GM23338 (cell line): ENCODE measurements around the gene CREB1. TPM values are rescaled to one million over a fixed set of nuclear protein-coding genes. Genes with fewer than 3 reads are reported as not detected.

Source experiments
- ATAC-seq: fragments of 200-7000 bp; cut with Tn5 transposase; 3 replicates; pipeline ENCODE4 v1.9.1; 2020
- DNase-seq: peaks from one replicate; pipeline ENCODE4 v3.0.0-alpha.2; 2015; ENCODE audit warnings: low spot score
- H2AFZ ChIP-seq: fragments of 200-600 bp; sonication (generic); 2 replicates; pipeline ENCODE4 v1.8.0; 2016; ENCODE audit warnings: antibody characterized with exemption, mild to moderate bottlenecking, moderate library complexity
- H3F3A ChIP-seq: fragments of 200-600 bp; sonication (generic); replicated peaks from 2 replicates; pipeline ENCODE4 v1.8.0; 2017; ENCODE audit warnings: antibody characterized with exemption, mixed run types, low read depth
- H3K27ac ChIP-seq: fragments of 200-600 bp; sonication (generic); 2 replicates; pipeline ENCODE4 v1.6.1; 2016; ENCODE audit warnings: low read depth
- H3K27me3 ChIP-seq: fragments of 200-600 bp; sonication (generic); 2 replicates; pipeline ENCODE4 v1.8.0; 2016; ENCODE audit warnings: mild to moderate bottlenecking, mixed run types, moderate library complexity; ENCODE audit not compliant: insufficient read depth
- H3K36me3 ChIP-seq: fragments of 200-600 bp; sonication (generic); 2 replicates; pipeline ENCODE4 v1.8.0; 2016; ENCODE audit warnings: mild to moderate bottlenecking; ENCODE audit not compliant: insufficient read depth
- H3K4me1 ChIP-seq: fragments of 200-600 bp; sonication (generic); 2 replicates; pipeline ENCODE4 v1.8.0; 2016; ENCODE audit warnings: mild to moderate bottlenecking, moderate library complexity; ENCODE audit not compliant: insufficient read depth
- H3K4me2 ChIP-seq: fragments of 200-600 bp; sonication (generic); 2 replicates; pipeline ENCODE4 v1.7.1; 2017; ENCODE audit warnings: mixed run types
- H3K4me3 ChIP-seq: fragments of 200-600 bp; sonication (generic); 2 replicates; pipeline ENCODE4 v1.6.1; 2016; ENCODE audit warnings: mixed run types
- H3K79me2 ChIP-seq: fragments of 200-600 bp; sonication (generic); replicated peaks from 2 replicates; pipeline ENCODE4 v1.8.0; 2017; ENCODE audit warnings: mild to moderate bottlenecking; ENCODE audit not compliant: insufficient read depth
- H3K9me2 ChIP-seq: fragments of 200-600 bp; sonication (generic); 2 replicates; pipeline ENCODE4 v1.8.0; 2017; ENCODE audit not compliant: insufficient read depth
- H4K20me1 ChIP-seq: fragments of 200-600 bp; sonication (generic); replicated peaks from 2 replicates; pipeline ENCODE4 v1.8.0; 2017; ENCODE audit warnings: mild to moderate bottlenecking; ENCODE audit not compliant: insufficient read depth
- H3K27ac Mint-ChIP-seq: 2 replicates; pipeline ENCODE4 v1.8.0; 2020; ENCODE audit warnings: inconsistent platforms, mild to moderate bottlenecking, moderate library complexity, mixed read lengths
- H3K27me3 Mint-ChIP-seq: 3 replicates; pipeline ENCODE4 v1.8.0; 2022; ENCODE audit warnings: low read depth, mild to moderate bottlenecking, moderate library complexity, mixed read lengths, inconsistent platforms; ENCODE audit not compliant: insufficient read depth, poor library complexity
- H3K36me3 Mint-ChIP-seq: 3 replicates; pipeline ENCODE4 v1.8.0; 2021; ENCODE audit warnings: low read depth, mild to moderate bottlenecking, inconsistent platforms, moderate library complexity, mixed read lengths
- H3K4me1 Mint-ChIP-seq: 3 replicates; pipeline ENCODE4 v1.8.0; 2020; ENCODE audit warnings: mild to moderate bottlenecking, inconsistent platforms, mixed read lengths
- H3K4me3 Mint-ChIP-seq: 3 replicates; pipeline ENCODE4 v1.8.0; 2021; ENCODE audit warnings: moderate library complexity, mild to moderate bottlenecking, inconsistent platforms, mixed read lengths
- H3K9me3 Mint-ChIP-seq: 3 replicates; pipeline ENCODE4 v1.8.0; 2020; ENCODE audit warnings: moderate library complexity, mild to moderate bottlenecking, inconsistent platforms, mixed read lengths
- CREB1 ChIP-seq: fragments of 250-450 bp; sonication (Bioruptor Pico); IDR thresholded peaks from 2 replicates; pipeline ENCODE4 v1.5.0; 2020; ENCODE audit warnings: low read depth, mild to moderate bottlenecking, moderate library complexity
- NANOG ChIP-seq: IDR thresholded peaks from 2 replicates; pipeline ENCODE4 v1.6.1; 2016; ENCODE audit warnings: antibody characterized with exemption, borderline replicate concordance
- ZNF114 ChIP-seq: fragments of 250-450 bp; sonication (Bioruptor Pico); IDR thresholded peaks from 2 replicates; pipeline ENCODE4 v1.5.0; 2020; ENCODE audit warnings: mild to moderate bottlenecking, moderate library complexity
- ZNF331 ChIP-seq: fragments of 250-450 bp; sonication (Bioruptor Pico); IDR thresholded peaks from 2 replicates; pipeline ENCODE4 v1.5.0; 2020; ENCODE audit warnings: low read depth, mild to moderate bottlenecking, moderate library complexity
- polyA plus RNA-seq: library from polyadenylated mRNA; unstranded; fragments of >200 nt; fragmentation: Nextera tagmentation; extraction: Ambion mirVana; gene quantifications from 2 replicates; pipeline ENCODE4 v1.2.1, GENCODE V29; 2016
- total RNA-seq: library from RNA; depleted of rRNA; stranded (reverse); fragments of >200 nt; shearing (Covaris generic); gene quantifications from 2 replicates; pipeline ENCODE4 v1.2.3, GENCODE V29; 2014
- TF ChIP-seq, protein P1 (sequence below): fragments of 250-450 bp; sonication (Bioruptor Pico); IDR thresholded peaks from 2 replicates; pipeline ENCODE4 v1.5.0; 2020; ENCODE audit warnings: mild to moderate bottlenecking, moderate library complexity
- TF ChIP-seq, protein P2 (sequence below), 2 experiments: fragments of 200-600 bp in 1 of 2; sonication (generic) in 1 of 2; conservative IDR thresholded peaks; 2 replicates each; pipeline versions ENCODE4 v1.5.1 to v1.6.1; 2016 to 2017; ENCODE audit warnings: antibody characterized with exemption in 2 of 2, low read depth in 2 of 2, mild to moderate bottlenecking in 2 of 2, moderate library complexity in 1 of 2

Gene CREB1
- total and polyA plus RNA-seq, 2 experiments from 2014 or later = 40.3 to 104 TPM

DNA sequence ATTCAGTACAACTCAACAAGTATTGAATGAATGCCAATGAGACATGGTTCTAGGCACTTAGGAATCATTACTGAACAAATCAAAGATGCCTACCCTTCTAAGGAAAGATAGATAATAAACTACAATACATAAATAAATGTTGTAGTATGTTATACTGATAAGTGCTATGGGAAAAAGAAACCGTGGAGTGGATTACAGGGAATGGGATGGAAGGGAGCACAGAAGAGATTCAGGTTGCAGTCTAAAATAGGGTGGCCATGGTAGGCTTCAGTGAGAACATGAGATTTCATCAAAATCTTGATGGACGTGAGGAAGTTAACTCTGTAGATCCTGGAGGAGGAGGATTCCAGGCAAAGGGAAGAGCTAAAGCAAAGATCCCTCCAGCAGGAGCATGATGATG lies 17.9 kb upstream of the CREB1 start (continued):
- TF ChIP-seq, protein P1, sequence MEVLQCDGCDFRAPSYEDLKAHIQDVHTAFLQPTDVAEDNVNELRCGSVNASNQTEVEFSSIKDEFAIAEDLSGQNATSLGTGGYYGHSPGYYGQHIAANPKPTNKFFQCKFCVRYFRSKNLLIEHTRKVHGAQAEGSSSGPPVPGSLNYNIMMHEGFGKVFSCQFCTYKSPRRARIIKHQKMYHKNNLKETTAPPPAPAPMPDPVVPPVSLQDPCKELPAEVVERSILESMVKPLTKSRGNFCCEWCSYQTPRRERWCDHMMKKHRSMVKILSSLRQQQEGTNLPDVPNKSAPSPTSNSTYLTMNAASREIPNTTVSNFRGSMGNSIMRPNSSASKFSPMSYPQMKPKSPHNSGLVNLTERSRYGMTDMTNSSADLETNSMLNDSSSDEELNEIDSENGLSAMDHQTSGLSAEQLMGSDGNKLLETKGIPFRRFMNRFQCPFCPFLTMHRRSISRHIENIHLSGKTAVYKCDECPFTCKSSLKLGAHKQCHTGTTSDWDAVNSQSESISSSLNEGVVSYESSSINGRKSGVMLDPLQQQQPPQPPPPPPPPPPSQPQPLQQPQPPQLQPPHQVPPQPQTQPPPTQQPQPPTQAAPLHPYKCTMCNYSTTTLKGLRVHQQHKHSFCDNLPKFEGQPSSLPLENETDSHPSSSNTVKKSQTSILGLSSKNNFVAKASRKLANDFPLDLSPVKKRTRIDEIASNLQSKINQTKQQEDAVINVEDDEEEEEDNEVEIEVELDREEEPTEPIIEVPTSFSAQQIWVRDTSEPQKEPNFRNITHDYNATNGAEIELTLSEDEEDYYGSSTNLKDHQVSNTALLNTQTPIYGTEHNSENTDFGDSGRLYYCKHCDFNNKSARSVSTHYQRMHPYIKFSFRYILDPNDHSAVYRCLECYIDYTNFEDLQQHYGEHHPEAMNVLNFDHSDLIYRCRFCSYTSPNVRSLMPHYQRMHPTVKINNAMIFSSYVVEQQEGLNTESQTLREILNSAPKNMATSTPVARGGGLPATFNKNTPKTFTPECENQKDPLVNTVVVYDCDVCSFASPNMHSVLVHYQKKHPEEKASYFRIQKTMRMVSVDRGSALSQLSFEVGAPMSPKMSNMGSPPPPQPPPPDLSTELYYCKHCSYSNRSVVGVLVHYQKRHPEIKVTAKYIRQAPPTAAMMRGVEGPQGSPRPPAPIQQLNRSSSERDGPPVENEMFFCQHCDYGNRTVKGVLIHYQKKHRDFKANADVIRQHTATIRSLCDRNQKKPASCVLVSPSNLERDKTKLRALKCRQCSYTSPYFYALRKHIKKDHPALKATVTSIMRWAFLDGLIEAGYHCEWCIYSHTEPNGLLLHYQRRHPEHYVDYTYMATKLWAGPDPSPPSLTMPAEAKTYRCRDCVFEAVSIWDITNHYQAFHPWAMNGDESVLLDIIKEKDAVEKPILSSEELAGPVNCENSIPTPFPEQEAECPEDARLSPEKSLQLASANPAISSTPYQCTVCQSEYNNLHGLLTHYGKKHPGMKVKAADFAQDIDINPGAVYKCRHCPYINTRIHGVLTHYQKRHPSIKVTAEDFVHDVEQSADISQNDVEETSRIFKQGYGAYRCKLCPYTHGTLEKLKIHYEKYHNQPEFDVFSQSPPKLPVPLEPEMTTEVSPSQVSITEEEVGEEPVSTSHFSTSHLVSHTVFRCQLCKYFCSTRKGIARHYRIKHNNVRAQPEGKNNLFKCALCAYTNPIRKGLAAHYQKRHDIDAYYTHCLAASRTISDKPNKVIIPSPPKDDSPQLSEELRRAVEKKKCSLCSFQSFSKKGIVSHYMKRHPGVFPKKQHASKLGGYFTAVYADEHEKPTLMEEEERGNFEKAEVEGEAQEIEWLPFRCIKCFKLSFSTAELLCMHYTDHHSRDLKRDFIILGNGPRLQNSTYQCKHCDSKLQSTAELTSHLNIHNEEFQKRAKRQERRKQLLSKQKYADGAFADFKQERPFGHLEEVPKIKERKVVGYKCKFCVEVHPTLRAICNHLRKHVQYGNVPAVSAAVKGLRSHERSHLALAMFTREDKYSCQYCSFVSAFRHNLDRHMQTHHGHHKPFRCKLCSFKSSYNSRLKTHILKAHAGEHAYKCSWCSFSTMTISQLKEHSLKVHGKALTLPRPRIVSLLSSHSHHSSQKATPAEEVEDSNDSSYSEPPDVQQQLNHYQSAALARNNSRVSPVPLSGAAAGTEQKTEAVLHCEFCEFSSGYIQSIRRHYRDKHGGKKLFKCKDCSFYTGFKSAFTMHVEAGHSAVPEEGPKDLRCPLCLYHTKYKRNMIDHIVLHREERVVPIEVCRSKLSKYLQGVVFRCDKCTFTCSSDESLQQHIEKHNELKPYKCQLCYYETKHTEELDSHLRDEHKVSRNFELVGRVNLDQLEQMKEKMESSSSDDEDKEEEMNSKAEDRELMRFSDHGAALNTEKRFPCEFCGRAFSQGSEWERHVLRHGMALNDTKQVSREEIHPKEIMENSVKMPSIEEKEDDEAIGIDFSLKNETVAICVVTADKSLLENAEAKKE = no peak
- TF ChIP-seq, protein P2, sequence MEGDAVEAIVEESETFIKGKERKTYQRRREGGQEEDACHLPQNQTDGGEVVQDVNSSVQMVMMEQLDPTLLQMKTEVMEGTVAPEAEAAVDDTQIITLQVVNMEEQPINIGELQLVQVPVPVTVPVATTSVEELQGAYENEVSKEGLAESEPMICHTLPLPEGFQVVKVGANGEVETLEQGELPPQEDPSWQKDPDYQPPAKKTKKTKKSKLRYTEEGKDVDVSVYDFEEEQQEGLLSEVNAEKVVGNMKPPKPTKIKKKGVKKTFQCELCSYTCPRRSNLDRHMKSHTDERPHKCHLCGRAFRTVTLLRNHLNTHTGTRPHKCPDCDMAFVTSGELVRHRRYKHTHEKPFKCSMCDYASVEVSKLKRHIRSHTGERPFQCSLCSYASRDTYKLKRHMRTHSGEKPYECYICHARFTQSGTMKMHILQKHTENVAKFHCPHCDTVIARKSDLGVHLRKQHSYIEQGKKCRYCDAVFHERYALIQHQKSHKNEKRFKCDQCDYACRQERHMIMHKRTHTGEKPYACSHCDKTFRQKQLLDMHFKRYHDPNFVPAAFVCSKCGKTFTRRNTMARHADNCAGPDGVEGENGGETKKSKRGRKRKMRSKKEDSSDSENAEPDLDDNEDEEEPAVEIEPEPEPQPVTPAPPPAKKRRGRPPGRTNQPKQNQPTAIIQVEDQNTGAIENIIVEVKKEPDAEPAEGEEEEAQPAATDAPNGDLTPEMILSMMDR (conservative IDR thresholded peaks at IDR 0.05; ENCODE audit: low read depth in 2 of 2) = no peak
- TF ChIP-seq NANOG (no peak), ZNF331 (no peak)

DNA sequence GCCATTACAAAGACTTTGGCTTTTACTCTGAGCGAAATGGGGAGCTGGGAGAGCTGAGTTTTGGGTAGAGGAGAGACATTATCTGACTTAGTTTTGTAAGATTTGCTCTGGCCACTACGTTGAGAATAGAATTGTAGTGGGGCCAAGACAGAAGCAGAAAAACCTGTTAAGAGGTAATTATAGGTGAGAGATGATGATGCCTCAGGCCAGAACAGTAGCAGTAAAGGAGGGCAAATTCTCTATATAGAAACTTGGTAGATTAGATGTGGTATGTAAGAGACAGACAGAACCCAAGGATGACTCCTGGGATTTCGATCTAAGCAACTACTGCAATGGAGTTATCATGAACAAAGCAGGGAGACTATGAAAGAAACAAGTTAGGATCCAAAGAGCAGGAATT lies 17.4 kb upstream of the CREB1 start:
- ATAC-seq = no peak

More for the DNA sequence above, 17.4 kb upstream of the CREB1 start:
- Mint-ChIP-seq H3K9me3 (no peaks in the 10 kb centered on the region), H3K36me3 (no peaks in the 10 kb centered on the region), H3K4me3 (no peak overlapping the region), H3K4me1 (peaks cover 6% of the 10 kb centered on the region), H3K27me3 (no peaks in the 10 kb centered on the region), H3K27ac (no peak overlapping the region)
- Histone ChIP-seq H3K27ac (no peak overlapping the region), H3K4me1 (no peaks in the 10 kb centered on the region), H3F3A (no peaks in the 10 kb centered on the region), H3K27me3 (no peaks in the 10 kb centered on the region), H3K9me2 (no peaks in the 10 kb centered on the region), H3K4me3 (no peak overlapping the region), H3K36me3 (no peaks in the 10 kb centered on the region), H2AFZ (peak overlapping the region; percentile 67; the same call in 1 of the 2 replicates), H3K79me2 (no peaks in the 10 kb centered on the region), H4K20me1 (no peaks in the 10 kb centered on the region), H3K4me2 (no peak overlapping the region)
- DNase-seq = no peak
- TF ChIP-seq ZNF331 = no peak
- TF ChIP-seq, protein P1 = no peak
- TF ChIP-seq ZNF114 (CRISPR knock-in tag) = no peak
- no peak for TF ChIP-seq CREB1 (CRISPR knock-in tag)
